GM18508 (cell line): ENCODE measurements around the gene MEF2A.
"Not testable (repeated sequence)": the region's sequence is repeated elsewhere in the genome, so short reads cannot be mapped to it uniquely, and the experiment has no call there.

Source experiments
- ATAC-seq: cut with Tn5 transposase; IDR thresholded peaks from one replicate; pipeline ENCODE4 v1.9.1; 2021; ENCODE audit warnings: moderate number of reproducible peaks; ENCODE audit not compliant: insufficient read depth, unreplicated experiment

Gene MEF2A

GRCh38 chr15:99634576-99634975 is 68.8 kb downstream of the MEF2A start:
- no peak for ATAC-seq

- ATAC-seq: no peak
Observed at GRCh38 chr15:99635145-99635544, 69.4 kb downstream of the MEF2A start.

- no peak for ATAC-seq
Observed at GRCh38 chr15:99635794-99636193, 70.0 kb downstream of the MEF2A start.

- no peak for ATAC-seq
Observed at GRCh38 chr15:99644913-99645542, 79.2 kb downstream of the MEF2A start.

- ATAC-seq: no peak
Observed at GRCh38 chr15:99645543-99645935, 79.8 kb downstream of the MEF2A start.

- no peak for ATAC-seq
Observed at GRCh38 chr15:99645951-99646350, 80.2 kb downstream of the MEF2A start.

- ATAC-seq: no peak
Observed at GRCh38 chr15:99651023-99651807, 85.4 kb downstream of the MEF2A start.

- no peak for ATAC-seq
Observed at GRCh38 chr15:99656205-99656604, 90.4 kb downstream of the MEF2A start.

- ATAC-seq: no peak
Observed at GRCh38 chr15:99657996-99658395, 92.2 kb downstream of the MEF2A start.

GRCh38 chr15:99662903-99663302 is 97.1 kb downstream of the MEF2A start:
- no peak for ATAC-seq

- not testable (repeated sequence) for ATAC-seq
Observed at GRCh38 chr15:99666073-99666472, 100.3 kb downstream of the MEF2A start.

- no peak for ATAC-seq
Observed at GRCh38 chr15:99668533-99669182, 102.9 kb downstream of the MEF2A start.

GRCh38 chr15:99669250-99669649 is 103.5 kb downstream of the MEF2A start:
- no peak for ATAC-seq

- ATAC-seq: no peak
Observed at GRCh38 chr15:99671926-99672635, 106.3 kb downstream of the MEF2A start.

- no peak for ATAC-seq
Observed at GRCh38 chr15:99673111-99673510, 107.3 kb downstream of the MEF2A start.

- ATAC-seq: no peak
Observed at GRCh38 chr15:99674279-99674678, 108.5 kb downstream of the MEF2A start.

GRCh38 chr15:99677540-99678134 is 111.9 kb downstream of the MEF2A start:
- ATAC-seq: no peak

GRCh38 chr15:99680276-99680675 is 114.5 kb downstream of the MEF2A start:
- no peak for ATAC-seq

GRCh38 chr15:99681990-99682389 is 116.2 kb downstream of the MEF2A start:
- no peak for ATAC-seq

- no peak for ATAC-seq
Observed at GRCh38 chr15:99682455-99682854, 116.7 kb downstream of the MEF2A start.
